GM21825 (cell line): ENCODE results near the gene SETDB2.

Experiments used
- ATAC-seq: cut with Tn5 transposase; IDR thresholded peaks from one replicate; pipeline ENCODE4 v1.9.1; 2021; ENCODE audit warnings: mild to moderate bottlenecking, moderate library complexity; ENCODE audit not compliant: unreplicated experiment

The SETDB2 gene

GRCh38 chr13:49428041-49428763 is 15.9 kb upstream of the SETDB2 start:
- no peak for ATAC-seq

- no peak for ATAC-seq
These were observed 15.0 kb upstream of the SETDB2 start for GRCh38 chr13:49429121-49429520.

- no peak for ATAC-seq
These were observed 8.1 kb upstream of the SETDB2 start for GRCh38 chr13:49435992-49436391.

DNA sequence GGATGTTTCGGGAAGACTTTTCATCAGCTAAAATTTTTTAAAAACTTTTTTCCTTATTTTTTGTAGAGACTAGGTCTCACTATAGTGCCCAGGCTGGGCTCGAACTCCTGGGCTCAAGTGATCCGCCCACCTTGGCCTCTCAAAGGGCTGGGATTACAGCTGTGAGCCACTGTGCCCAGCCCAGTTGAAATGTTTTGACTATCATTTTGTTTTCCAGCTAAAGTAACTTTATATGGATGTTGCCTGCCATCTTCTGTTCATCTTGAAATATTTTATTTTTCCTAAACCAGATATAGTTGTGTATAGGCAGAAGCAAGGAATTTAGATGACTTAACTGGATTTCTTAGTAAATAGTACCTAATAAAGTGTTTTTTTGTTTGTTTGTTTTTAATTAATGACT is 7.2 kb upstream of the SETDB2 start:
- no peak for ATAC-seq

GRCh38 chr13:49437705-49438104 is 6.4 kb upstream of the SETDB2 start:
- ATAC-seq, result no peak

DNA sequence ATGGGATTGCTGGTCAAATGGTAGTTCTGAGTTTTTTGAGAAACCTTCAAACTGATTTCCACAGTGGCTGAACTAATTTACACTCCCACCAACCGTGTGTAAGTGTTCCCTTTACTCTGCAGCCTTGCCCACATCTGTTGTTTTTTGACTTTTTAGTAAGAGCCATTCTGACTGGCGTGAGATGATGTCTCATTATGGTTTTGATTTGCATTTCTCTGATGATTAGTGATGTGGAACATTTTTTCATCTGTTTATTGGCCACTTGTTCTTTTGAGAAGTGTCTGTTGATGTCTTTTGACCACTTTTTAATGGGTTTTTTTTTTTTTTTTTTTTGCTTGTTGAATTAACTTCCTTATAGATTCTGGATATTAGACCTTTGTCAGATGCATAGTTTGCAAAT is 4.5 kb upstream of the SETDB2 start:
- ATAC-seq, result no peak

DNA sequence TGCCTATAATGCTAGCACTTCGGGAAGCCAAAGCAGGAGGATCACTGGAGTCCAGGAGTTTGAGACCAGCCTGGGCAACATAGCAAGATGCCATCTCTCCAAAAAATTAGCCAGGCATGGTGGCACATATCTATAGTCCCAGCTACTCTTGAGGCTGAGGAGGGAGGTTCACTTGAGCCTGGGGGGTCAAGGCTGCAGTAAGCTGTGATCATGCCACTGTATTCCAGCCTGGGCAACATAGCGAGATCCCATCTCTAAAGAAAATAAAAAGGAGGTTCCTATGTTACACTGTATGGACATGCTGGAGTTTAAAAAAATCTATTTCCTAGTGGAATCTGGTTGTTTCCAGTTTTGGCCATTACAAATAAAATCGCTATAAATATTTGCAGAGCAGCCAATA is 2.8 kb upstream of the SETDB2 start:
- ATAC-seq, result no peak

- ATAC-seq, result no peak
These were observed 2.2 kb upstream of the SETDB2 start for GRCh38 chr13:49441846-49442245.

GRCh38 chr13:49443357-49443703 is 744 bp upstream of the SETDB2 start:
- no peak for ATAC-seq

DNA sequence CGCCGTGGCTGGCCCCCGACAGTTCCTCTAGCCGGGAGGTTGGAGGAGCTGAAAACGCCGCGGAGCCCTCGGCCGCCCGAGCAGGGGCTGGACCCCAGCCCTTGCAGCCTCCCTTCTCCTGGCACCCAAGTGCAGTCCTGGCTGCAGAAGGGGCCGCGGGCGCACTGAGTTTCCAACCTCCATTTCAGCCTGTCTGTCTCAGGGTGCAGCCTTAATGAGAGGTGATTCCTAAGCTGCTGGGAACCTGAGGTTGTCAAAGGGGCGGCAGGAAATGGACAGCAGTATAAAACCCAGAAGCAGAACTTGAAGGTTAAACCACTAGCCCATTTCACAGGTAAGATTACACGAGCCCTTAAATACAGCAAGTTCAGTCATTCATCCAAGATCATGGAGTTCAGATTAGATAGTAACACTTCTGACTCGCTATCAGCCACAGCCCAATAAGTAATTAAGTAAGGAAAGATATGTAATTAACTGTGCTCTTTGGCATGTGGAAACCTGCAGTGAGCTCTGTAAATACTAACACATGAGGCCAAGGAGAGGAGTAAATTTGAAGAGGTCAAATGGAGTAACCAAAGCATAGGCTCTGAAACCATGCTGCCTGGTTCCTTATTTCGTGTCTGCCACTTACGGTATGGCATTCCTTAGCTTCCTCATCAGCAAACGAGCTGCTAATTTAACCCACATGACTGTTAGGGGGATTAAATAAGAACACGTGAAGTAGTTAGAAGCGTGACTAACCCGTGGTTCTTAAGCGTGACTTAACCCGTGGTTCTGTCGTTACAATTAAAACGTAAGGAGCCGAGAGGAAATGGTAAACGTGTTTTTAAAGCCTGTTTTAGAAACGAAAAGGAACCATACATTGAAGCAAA is 686 bp downstream of the SETDB2 start:
- peak; percentile 5 for ATAC-seq

- ATAC-seq, result no peak
These were observed 2.4 kb downstream of the SETDB2 start for GRCh38 chr13:49446473-49446872.

DNA sequence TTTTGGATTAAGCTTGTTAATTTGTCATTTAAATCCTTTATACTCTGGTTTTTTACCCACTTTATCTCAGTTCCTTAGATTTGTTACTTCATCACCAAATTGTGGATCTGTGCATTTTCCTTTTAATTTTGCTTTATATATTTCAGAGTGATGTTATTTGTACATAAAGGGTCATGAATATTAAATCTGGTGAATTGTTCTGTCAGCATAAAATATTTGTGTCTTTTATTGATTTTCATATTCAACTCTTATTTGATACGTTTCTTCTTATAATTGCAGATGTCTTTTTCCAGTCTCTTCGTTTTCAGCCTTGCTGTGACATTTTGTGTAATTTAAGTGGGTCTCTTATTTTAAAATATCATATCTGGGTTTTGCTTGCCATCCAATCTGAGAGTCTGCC is 4.7 kb downstream of the SETDB2 start:
- no peak for ATAC-seq

GRCh38 chr13:49450105-49450819 is 6.2 kb downstream of the SETDB2 start:
- no peak for ATAC-seq

DNA sequence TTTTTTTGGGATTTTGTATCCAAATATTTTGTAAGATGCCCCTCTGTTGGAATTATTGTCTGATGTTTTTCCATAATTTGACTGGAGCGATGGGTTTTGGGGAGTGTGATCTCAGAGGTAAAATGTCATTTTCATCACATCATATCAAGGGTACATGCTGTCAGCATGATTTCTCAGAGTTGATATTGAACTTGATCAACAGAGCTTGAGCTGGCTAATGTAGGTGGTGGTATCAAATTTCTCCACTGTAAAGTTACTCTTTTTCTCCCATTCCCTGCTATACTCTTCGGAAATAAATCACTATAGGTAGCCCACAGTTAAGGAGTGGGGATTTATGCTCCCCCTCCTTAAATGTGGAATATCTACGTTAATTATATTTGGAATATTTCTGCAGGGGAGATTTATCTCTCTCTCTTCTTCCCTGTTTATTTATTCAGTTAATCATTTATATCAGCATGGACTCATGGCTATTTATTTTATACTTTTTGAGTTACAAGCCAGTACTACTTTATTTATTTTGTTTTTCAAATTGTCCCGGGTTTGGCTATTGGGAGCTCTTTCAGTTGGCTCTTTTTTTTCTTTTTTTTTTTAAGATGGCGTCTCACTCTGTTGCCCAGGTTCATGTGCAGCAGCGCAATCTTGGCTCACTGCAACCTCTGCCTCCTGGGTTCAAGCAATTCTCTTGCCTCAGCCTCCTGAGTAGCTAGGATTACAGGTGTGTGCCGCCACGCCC is 8.8 kb downstream of the SETDB2 start:
- no peak for ATAC-seq

DNA sequence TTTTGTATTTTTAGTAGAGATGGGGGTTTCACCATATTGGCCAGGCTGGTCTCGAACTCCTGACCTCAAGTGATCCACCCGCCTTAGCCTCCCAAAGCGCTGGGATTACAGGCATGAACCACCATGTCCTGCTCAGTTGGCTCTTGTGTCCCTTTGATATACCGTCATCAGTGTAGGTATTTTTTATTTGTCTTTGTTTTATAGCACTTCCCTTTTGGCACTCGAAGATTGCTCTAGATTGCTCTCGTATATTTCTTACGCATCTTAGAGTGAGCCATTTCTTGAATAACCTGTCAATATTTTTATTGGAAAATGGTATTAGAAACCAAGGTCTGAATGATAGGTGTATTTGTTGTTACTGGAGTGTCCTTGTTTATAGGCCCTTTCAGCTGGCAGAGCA is 9.4 kb downstream of the SETDB2 start:
- no peak for ATAC-seq

GRCh38 chr13:49454388-49455006 is 10.4 kb downstream of the SETDB2 start:
- peak; percentile 92 for ATAC-seq

GRCh38 chr13:49455007-49455398 is 10.9 kb downstream of the SETDB2 start:
- peak; percentile 14 for ATAC-seq

GRCh38 chr13:49456156-49456555 is 12.1 kb downstream of the SETDB2 start:
- no peak for ATAC-seq

DNA sequence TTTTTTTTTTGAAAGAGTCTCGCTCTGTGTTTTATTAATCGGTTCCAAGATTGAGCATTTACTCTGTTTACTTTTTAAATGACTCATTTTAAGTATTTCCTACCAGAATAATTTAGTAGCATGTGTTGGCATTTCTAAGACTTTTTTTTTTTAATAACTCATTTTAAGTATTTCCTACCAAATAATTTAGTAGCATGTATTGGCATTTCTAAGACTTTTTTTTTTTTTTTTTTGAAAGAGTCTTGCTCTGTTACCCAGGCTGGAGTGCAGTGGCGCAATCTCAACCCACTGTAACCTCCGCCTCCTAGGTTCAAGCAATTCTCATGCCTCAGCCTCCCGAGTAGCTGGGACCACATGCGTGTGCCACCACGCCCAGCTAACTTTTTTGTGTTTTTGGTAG is 13.1 kb downstream of the SETDB2 start:
- ATAC-seq, result no peak

- no peak for ATAC-seq
These were observed 15.5 kb downstream of the SETDB2 start for GRCh38 chr13:49459580-49459979.

DNA sequence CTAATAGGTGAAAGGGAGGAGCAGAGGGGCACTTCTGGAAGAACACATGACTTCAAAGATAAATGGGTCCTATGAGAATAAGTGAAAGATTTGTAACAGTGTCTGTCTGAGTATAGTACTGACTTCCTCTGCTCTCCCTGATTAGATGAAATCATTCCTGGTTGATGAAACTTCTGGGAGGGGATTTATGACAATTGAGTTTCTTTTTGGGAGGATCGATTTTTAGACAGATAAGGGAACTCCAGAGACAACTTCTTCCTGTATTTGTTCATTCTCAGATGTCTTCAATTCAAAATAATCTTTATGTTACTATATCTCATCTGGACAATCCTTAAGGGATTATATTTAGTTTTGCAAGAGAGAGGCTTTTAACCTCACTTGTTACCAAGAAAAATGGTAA is 20.0 kb downstream of the SETDB2 start:
- no peak for ATAC-seq
